HAP-1 (cell line): ENCODE results near the gene SLC15A3.
"Not testable (repeated sequence)": the region's sequence is repeated elsewhere in the genome, so short reads cannot be mapped to it uniquely, and the experiment has no call there.

Experiments used
- DNase-seq, 2 experiments: peaks; one replicate each; pipeline ENCODE4 v3.0.0-alpha.2; 2016 to 2020; ENCODE audit warnings: low spot score in 2 of 2
- H3K27me3 ChIP-seq: fragments of 250-450 bp; sonication (Bioruptor Pico); 2 replicates; pipeline ENCODE4 v1.5.1; 2020; ENCODE audit warnings: low read depth, mild to moderate bottlenecking, moderate library complexity
- H3K36me3 ChIP-seq: fragments of 250-450 bp; sonication (Bioruptor Pico); replicated peaks from 2 replicates; pipeline ENCODE4 v1.5.1; 2020; ENCODE audit warnings: mild to moderate bottlenecking
- H3K4me1 ChIP-seq: fragments of 250-450 bp; sonication (Bioruptor Pico); 2 replicates; pipeline ENCODE4 v1.5.1; 2020; ENCODE audit warnings: mild to moderate bottlenecking
- H3K4me3 ChIP-seq: fragments of 250-450 bp; sonication (Bioruptor Pico); 2 replicates; pipeline ENCODE4 v1.5.1; 2020; ENCODE audit warnings: mild to moderate bottlenecking, moderate library complexity
- H3K9me3 ChIP-seq: fragments of 250-450 bp; sonication (Bioruptor Pico); 2 replicates; pipeline ENCODE4 v1.5.1; 2020; ENCODE audit warnings: mild to moderate bottlenecking, moderate library complexity
- in situ Hi-C: fragments of 300-500 bp; cut with MboI; formaldehyde crosslinking; loops from 3 replicates; pipeline ENCODE4 v1.14.3; 2020; ENCODE audit warnings: low sequenced_read_pairs, inconsistent platforms, mixed read lengths

The SLC15A3 gene

DNA sequence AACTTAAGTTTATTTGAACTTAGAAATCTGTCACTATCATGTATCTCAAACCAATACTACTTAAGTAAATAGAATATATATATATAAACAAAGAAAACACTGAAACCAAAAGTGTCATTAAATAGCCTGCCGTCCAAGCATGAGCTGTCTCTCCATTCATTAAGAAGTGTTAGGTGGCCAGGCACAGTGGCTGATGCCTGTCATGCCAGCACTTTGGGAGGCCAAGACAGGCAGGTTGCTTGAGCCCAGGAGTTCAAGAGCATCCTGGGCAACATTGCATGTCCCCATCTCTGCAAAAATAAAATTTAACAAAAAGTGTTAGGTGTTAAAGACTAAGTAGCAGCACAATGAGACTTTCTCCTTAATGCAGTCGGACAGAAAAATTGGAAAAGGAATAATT lies 33.5 kb upstream of the SLC15A3 start:
- no peak overlapping the region for H3K4me3 ChIP-seq
- peaks cover 21% of the 10 kb centered on the region for H3K27me3 ChIP-seq
- H3K4me1 ChIP-seq = no peaks in the 10 kb centered on the region
- no peak for DNase-seq
- no peaks in the 10 kb centered on the region for H3K36me3 ChIP-seq
- in situ Hi-C loops = no loop called here
- H3K9me3 ChIP-seq = no peaks in the 10 kb centered on the region

- H3K9me3 ChIP-seq = no peaks in the 10 kb centered on the region
- no peaks in the 10 kb centered on the region for H3K4me1 ChIP-seq
- no peaks in the 10 kb centered on the region for H3K36me3 ChIP-seq
- H3K27me3 ChIP-seq = peaks cover 15% of the 10 kb centered on the region
- no peak for DNase-seq
- no peak overlapping the region for H3K4me3 ChIP-seq
- in situ Hi-C loops = no loop called here
These were observed 32.7 kb upstream of the SLC15A3 start for GRCh38 chr11:60984636-60985035.

- Histone ChIP-seq H3K9me3 (no peaks in the 10 kb centered on the region), H3K27me3 (peaks cover 10% of the 10 kb centered on the region), H3K4me1 (no peaks in the 10 kb centered on the region), H3K4me3 (no peak overlapping the region), H3K36me3 (no peaks in the 10 kb centered on the region)
- DNase-seq = no peak
- in situ Hi-C loops = no loop called here
These were observed 32.2 kb upstream of the SLC15A3 start for GRCh38 chr11:60984149-60984548.

DNA sequence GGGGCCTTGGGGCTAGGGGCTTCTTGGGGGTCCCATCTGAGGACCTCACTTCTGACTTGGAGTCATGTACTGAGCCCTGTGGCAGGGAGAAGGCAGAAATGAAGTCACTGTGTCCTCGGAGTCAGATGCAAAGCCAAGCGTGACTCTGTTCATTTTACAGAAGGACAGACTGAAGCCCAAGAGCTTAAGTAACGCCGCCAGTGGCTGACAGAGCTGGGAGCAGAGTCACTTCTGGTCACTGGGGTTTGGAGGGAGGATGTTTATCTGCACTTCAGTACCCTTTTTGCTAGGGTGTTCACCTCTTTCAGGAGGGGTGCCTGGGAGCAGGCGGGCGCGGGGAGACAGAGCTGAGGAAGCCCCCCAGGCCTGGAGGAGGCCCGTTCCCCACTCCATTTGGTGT lies 30.2 kb upstream of the SLC15A3 start:
- H3K4me3 ChIP-seq = no peak overlapping the region
- H3K9me3 ChIP-seq = no peaks in the 10 kb centered on the region
- H3K36me3 ChIP-seq = no peaks in the 10 kb centered on the region
- H3K27me3 ChIP-seq = no peaks in the 10 kb centered on the region; the same call in 1 of the 2 replicates
- no peaks in the 10 kb centered on the region for H3K4me1 ChIP-seq
- in situ Hi-C loops = no loop called here
- DNase-seq = no peak

GRCh38 chr11:60981515-60981914 lies 29.5 kb upstream of the SLC15A3 start:
- no peaks in the 10 kb centered on the region for H3K9me3 ChIP-seq
- H3K36me3 ChIP-seq = no peaks in the 10 kb centered on the region
- DNase-seq = no peak
- no peaks in the 10 kb centered on the region for H3K4me1 ChIP-seq
- H3K27me3 ChIP-seq = no peaks in the 10 kb centered on the region; the same call in 1 of the 2 replicates
- in situ Hi-C loops = no loop called here
- H3K4me3 ChIP-seq = no peak overlapping the region

DNA sequence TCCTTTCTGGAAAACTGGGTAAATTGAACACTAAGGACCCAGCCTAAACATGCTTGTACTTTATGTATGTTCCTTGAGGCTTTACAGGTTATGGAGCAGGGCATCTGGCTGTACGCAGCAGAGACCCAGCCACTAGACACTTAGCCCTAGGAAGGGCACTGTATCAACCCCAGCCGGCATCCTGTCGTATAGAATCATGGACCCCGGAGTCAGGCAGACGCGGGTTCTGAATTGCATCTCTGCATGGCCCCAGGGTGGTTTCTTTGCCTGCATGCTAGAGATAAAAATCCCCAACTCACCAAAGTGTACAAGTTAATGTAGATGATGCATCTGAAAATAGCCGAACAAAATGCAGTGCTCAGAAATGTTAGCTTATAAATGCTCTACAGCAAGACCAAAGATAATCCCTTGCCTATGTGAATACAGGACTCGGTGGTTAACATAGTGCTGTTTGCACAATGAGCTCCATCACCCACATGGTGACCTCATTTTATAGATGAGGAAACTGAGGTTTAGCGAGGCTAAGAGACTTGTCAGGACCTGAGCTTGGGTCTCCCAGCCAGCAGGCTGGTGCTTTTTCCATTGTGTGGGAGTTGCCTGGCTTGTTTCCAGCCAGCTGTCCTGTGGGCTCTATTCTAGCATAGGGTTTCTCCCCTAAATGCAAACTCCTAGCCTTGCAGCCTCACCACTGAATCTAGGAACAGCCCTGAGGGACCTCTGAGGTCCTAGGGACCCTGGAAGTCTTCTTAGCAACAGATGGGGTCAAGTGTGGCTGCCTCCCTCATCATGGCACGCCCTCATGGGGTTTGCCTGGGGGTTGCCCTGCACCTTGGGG lies 26.8 kb upstream of the SLC15A3 start:
- H3K9me3 ChIP-seq = no peaks in the 10 kb centered on the region

DNA sequence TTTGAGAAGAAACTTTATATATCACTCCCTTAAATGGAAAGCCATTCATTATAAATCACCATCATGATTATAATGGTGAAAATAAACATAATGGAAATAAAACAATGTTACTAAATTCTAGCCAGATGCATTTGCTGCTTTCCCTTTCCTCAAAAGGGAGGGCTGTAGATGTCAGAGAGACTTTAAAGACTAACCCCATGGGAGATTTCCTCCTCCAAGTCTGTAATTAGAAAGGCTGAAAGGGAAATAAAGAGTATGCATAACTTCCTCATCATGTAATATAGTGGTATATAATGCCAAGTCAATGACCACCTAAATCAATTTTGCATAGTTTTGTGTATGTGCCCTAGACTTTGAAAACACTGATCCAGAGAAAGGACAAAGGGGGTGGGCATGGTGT lies 25.9 kb upstream of the SLC15A3 start:
- Histone ChIP-seq H3K27me3 (no peaks in the 10 kb centered on the region; the same call in 1 of the 2 replicates), H3K36me3 (no peaks in the 10 kb centered on the region), H3K9me3 (no peaks in the 10 kb centered on the region), H3K4me1 (no peaks in the 10 kb centered on the region), H3K4me3 (no peak overlapping the region)
- no peak for DNase-seq
- in situ Hi-C loops = no loop called here

More for the DNA sequence above, 26.8 kb upstream of the SLC15A3 start:
- no peak for DNase-seq
- H3K36me3 ChIP-seq = no peaks in the 10 kb centered on the region
- H3K4me3 ChIP-seq = no peak overlapping the region
- H3K4me1 ChIP-seq = no peaks in the 10 kb centered on the region
- in situ Hi-C loops = no loop called here
- H3K27me3 ChIP-seq = no peaks in the 10 kb centered on the region; the same call in 1 of the 2 replicates

GRCh38 chr11:60977224-60977623 lies 25.2 kb upstream of the SLC15A3 start:
- Histone ChIP-seq H3K4me3 (no peak overlapping the region), H3K27me3 (no peaks in the 10 kb centered on the region; the same call in 1 of the 2 replicates), H3K9me3 (no peaks in the 10 kb centered on the region), H3K4me1 (no peaks in the 10 kb centered on the region), H3K36me3 (no peaks in the 10 kb centered on the region)
- in situ Hi-C loops = no loop called here
- no peak for DNase-seq

DNA sequence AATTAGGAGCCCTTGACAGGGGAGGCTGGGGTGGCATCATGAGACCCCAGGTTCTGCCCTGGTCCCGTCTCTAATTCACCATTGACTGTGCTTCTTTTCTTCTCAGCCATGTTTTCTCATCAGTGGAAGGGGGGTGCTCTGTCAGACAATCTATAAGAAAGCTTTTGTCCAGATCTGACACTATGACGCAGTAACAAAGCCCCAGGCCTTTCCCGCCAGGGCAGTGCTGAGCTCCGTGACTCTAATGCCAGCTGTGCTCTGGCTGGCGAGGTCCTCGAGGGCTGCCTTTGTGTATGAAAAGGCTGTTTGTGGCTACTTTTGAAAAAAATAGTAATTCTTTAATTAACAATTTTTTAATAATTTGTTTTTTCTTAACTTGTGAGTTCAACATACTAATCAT lies 22.8 kb upstream of the SLC15A3 start:
- in situ Hi-C loops = no loop called here
- no peaks in the 10 kb centered on the region; the same call in 1 of the 2 replicates for H3K27me3 ChIP-seq
- no peaks in the 10 kb centered on the region for H3K36me3 ChIP-seq
- no peak overlapping the region for H3K4me3 ChIP-seq
- no peak for DNase-seq
- H3K9me3 ChIP-seq = no peaks in the 10 kb centered on the region
- H3K4me1 ChIP-seq = no peaks in the 10 kb centered on the region

DNA sequence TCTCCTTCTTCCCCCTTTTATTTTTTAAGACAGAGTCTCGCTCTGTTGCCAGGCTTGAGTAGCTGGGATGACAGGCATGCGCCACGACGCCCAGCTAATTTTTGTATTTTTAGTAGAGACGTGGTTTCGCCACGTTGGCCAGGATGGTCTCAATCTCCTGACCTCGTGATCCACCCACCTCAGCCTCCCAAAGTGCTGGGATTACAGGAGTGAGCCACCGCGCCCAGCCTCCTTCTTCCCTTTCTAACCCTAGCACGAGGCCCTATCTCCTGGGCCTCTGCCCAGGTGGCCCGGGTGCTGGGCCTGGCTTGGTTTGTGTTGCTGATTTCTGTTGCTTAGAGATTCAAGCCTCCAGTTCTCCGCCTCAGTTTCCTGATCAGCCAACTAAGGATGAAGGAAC lies 22.3 kb upstream of the SLC15A3 start:
- H3K4me1 ChIP-seq, H3K36me3 ChIP-seq, DNase-seq, in situ Hi-C loops, H3K9me3 ChIP-seq, H3K4me3 ChIP-seq, H3K27me3 ChIP-seq: not testable (repeated sequence)

- no peaks in the 10 kb centered on the region for H3K4me1 ChIP-seq
- no peaks in the 10 kb centered on the region for H3K36me3 ChIP-seq
- no peaks in the 10 kb centered on the region; the same call in 1 of the 2 replicates for H3K9me3 ChIP-seq
- DNase-seq = no peak
- no peak overlapping the region for H3K4me3 ChIP-seq
- in situ Hi-C loops = no loop called here
- no peaks in the 10 kb centered on the region; the same call in 1 of the 2 replicates for H3K27me3 ChIP-seq
These were observed 21.7 kb upstream of the SLC15A3 start for GRCh38 chr11:60973699-60974098.

- DNase-seq = no peak
- no peaks in the 10 kb centered on the region; the same call in 1 of the 2 replicates for H3K9me3 ChIP-seq
- H3K4me3 ChIP-seq = no peak overlapping the region
- no peaks in the 10 kb centered on the region for H3K36me3 ChIP-seq
- in situ Hi-C loops = no loop called here
- H3K4me1 ChIP-seq = no peaks in the 10 kb centered on the region
- H3K27me3 ChIP-seq = no peaks in the 10 kb centered on the region; the same call in 1 of the 2 replicates
These were observed 20.4 kb upstream of the SLC15A3 start for GRCh38 chr11:60972182-60973030.

GRCh38 chr11:60971520-60971919 lies 19.5 kb upstream of the SLC15A3 start, which contains the start of gene CD6:
CD6 (plus strand) TSS chr11:60971680; CDS start chr11:60971866, 186 bp downstream.
- no peaks in the 10 kb centered on the region for H3K4me1 ChIP-seq
- in situ Hi-C loops = no loop called here
- no peaks in the 10 kb centered on the region; the same call in 1 of the 2 replicates for H3K27me3 ChIP-seq
- no peaks in the 10 kb centered on the region; the same call in 1 of the 2 replicates for H3K9me3 ChIP-seq
- no peak for DNase-seq
- H3K36me3 ChIP-seq = no peaks in the 10 kb centered on the region
- no peak within 1 kb of the TSS for H3K4me3 ChIP-seq

DNA sequence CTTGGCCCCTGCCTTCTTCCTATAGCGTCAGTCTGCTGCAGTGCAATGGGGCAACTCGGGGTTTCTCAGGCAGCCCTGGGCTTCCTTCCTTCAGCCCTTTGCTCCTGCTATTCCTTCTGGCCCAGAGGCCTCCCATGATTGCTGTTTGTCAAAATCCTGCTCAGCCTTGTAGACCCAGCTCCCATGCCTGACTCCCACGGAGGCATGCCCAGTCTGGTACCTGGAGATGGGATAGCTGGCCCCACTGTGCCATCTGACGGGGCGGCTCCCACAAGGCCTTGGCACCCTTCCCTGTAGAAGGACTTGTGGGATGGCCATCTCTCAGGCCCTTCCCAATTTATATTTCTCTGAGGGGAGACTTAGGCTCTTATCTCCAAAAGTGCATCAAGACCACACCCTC lies 18.9 kb upstream of the SLC15A3 start:
- H3K4me3 ChIP-seq = no peak overlapping the region
- no peaks in the 10 kb centered on the region; the same call in 1 of the 2 replicates for H3K9me3 ChIP-seq
- in situ Hi-C loops = no loop called here
- DNase-seq = no peak
- H3K27me3 ChIP-seq = peaks cover 2% of the 10 kb centered on the region; the same call in 1 of the 2 replicates
- H3K36me3 ChIP-seq = no peaks in the 10 kb centered on the region
- H3K4me1 ChIP-seq = no peaks in the 10 kb centered on the region
